Activated CD8-positive, alpha-beta memory T cell treated with anti-CD3 and anti-CD28 coated beads, Interleukin-2, amount 50 U/mL, for 24 hours (primary cell): ENCODE measurements around the gene MKRN2OS.

Experiments used
- DNase-seq: peaks from one replicate; pipeline ENCODE4 v3.0.0-alpha.2; 2020; ENCODE audit errors: extremely low read depth

MKRN2OS gene, protein sequence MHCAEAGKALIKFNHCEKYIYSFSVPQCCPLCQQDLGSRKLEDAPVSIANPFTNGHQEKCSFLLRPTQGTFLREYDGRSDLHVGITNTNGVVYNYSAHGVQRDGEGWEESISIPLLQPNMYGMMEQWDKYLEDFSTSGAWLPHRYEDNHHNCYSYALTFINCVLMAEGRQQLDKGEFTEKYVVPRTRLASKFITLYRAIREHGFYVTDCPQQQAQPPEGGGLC

DNA sequence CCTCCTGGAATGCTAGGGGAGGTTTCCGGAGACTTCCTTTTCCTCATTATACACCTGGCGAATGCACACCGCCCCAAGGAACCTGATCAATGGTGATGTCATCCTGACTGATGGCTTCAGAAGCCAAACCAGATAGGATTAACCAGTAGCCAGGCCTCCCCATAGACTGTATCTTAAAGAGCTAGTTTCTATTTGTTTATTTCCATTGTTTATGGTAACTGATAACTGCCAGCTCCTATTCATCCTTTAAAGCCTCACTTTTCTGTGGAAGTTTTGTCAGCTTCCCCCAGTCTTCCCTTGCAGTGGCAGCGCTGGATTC lies at the start of gene MKRN2OS:
MKRN2OS (minus strand) TSS at position 27 of the 319 bp plus-strand sequence. CDS start 35 bp downstream, outside the sequence.
- no peak for DNase-seq

DNA sequence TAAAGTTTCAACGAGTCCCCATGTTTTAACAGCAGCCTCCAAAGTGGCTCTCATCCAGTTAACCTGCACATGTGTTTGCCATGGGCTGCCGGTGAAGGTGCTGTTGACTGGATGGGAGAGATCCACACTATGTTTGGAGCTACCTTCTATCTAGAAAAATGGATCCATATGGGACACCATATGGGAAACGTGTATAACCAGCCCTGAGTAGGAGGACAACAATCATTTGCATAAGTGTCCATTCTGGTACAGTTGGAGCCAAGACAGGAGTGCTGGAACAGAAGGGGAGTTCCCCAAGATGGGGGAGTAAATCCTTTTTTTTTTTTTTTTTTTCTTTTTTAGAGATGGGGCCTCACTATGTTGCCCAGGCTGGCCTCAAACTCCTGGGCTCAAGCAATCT lies 48.2 kb upstream of the MKRN2OS start:
- no peak for DNase-seq

GRCh38 chr3:12591997-12592715 lies 46.9 kb upstream of the MKRN2OS start:
- no peak for DNase-seq

GRCh38 chr3:12591456-12591855 lies 46.2 kb upstream of the MKRN2OS start:
- DNase-seq: no peak

DNA sequence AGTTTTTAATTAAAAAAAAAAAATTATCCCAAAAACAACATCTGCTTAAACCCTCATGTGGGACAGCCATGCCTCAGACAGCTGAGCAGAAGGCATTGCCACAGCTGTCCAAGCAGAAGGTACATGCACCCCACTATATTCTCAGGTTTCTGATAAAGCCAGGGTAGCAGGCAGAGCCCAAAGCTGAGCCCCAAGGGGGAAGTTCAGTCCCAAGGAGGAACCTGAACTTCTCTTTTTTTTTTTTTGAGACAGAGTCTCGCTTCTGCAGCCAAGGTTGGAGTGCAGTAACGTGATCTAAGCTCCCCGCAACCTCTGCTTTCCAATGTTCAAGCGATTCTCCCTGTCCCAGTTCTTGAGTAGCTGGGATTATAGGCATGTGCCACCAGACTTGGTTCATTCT lies 44.8 kb upstream of the MKRN2OS start:
- DNase-seq: no peak

DNA sequence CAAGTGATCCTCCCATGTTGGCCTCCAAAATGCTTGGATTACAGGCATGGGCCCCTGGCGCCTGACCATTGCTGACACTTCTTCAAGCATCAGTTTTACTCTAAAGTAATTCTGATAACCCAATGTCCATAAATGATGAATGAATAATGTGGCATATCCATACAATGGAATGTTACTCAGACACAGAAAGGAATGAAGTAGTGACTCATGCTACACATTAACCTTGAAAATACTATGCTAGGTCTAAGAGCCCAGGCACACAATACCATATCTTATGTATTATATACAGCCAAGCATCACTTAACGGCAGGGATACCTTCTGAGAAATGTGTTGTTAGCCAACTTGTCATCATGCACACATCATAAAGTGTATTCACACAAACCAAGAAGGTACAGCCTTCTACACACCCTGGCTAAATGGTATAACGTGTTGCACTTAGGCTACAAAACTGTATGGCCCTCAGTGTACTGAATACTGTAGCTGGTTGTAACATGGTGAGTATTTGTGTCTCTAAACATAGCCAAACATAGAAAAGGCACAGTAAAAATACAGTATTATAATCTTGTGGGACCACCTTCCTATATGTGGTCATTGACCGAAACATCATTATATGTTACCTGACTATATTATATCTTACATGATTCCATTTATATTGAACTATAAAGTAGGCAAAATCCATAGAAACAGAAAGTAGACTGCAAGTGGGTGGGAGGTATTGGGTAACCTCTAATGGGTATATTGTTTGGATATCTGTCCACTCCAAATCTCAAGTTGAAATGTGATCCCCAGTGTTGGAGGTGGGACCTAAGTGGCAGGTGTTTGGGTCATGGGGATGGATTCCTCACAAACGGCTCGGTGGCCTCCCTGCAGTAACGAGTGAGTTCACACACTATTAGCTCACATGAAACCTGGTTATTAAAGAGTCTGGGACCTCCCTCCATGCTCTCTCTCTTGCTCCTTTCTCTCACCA lies 43.0 kb upstream of the MKRN2OS start:
- no peak for DNase-seq

- DNase-seq: no peak
These were observed 41.1 kb upstream of the MKRN2OS start for GRCh38 chr3:12586403-12586802.

DNA sequence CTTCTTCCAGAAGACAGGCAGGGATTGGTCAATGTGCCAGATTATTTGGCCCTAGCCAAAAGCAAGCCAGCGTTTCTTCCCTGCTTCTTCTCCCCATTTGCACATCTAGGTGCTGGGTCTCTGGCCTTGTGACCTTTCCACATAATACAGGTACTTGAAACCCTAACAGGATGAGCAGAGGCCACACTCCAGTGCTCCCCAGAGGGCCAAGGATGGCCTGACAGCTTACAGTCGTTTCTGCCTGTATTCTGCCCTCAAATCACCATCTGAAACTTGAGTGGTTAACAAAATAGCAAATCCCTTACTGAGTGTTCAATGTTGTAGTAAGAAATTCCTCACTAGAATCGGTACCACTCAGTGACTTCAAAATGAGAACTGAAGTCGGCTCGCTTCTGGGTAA lies 40.7 kb upstream of the MKRN2OS start:
- no peak for DNase-seq

DNA sequence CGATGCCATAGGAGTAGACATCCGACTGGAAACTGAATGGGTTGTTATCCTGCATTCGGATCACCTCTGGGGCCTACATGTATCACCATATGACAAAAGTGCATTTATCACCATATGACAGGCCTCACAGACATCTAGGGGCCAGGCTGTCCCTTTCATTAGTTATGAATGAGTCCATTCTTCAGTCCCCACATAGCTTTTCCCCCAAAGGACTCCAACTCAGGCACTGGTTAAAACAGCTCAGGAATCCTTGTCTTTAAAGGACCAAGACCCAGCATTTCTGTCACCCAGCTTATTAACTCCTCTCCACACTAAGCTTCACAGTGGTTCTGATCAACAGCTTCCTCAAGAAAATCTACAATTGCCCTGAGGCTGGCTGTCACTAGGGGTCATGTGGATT lies 39.9 kb upstream of the MKRN2OS start:
- no peak for DNase-seq

- no peak for DNase-seq
These were observed 38.8 kb upstream of the MKRN2OS start for GRCh38 chr3:12584083-12584482.

- DNase-seq: no peak
These were observed 38.0 kb upstream of the MKRN2OS start for GRCh38 chr3:12583280-12583679.

- DNase-seq: no peak
These were observed 37.4 kb upstream of the MKRN2OS start for GRCh38 chr3:12582730-12583129.

- DNase-seq: no peak
These were observed 34.6 kb upstream of the MKRN2OS start for GRCh38 chr3:12579905-12580304.

DNA sequence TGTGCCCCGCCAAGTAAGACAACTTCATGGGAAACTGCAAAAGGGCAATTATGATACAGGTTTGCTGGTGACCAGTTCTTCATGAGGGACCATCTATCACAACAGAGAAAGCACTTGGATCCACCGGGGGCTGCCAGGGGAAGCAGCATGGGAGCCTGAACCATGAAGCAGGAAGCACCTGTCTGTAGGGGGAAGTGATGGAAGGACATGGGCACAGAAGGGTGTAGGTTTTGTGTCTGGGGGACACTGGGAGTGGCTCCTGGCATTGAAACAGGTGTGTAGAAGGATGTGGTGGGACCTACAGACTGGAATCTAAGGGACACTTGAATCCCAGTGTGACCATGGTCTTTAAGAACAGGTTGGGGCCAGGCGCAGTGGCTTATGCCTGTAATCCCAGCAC lies 34.2 kb upstream of the MKRN2OS start:
- no peak for DNase-seq

DNA sequence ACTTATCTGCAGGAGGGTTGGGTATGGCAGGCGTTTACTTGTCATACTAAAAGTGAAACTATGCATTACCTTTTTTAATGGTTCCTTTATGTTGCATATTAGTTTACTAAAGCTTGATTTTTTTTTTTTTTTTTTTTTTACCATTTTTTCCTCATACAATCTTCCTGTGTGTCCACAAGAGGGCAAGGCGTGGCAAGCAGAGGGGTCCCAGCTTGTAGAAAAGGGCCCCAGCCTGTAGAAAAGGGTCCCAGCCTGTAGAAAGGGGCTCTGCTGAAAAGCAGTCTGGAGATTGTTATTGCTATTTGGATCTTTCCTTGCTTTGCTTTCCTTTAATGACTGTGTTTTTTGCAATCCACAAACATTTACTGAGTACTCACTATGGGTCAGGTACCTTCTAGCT lies 33.4 kb upstream of the MKRN2OS start:
- DNase-seq: no peak

GRCh38 chr3:12577379-12577778 lies 32.1 kb upstream of the MKRN2OS start:
- DNase-seq: no peak

DNA sequence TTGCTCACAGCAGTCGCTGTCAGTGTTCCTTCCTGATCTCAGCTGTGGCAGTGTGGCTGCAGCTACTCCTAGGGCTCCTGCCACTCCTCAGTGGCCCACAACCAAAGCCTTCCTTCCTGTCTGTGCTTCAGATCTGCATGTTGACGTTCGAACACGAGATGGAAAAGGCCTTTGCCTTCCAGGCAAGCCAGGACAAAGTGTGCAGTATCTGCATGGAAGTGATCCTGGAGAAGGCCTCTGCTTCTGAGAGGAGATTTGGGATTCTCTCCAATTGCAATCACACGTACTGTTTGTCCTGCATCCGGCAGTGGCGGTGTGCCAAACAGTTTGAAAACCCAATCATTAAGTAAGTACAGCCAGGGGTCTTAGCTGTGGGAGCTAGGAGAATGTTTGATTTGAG lies 29.4 kb upstream of the MKRN2OS start:
- no peak for DNase-seq

DNA sequence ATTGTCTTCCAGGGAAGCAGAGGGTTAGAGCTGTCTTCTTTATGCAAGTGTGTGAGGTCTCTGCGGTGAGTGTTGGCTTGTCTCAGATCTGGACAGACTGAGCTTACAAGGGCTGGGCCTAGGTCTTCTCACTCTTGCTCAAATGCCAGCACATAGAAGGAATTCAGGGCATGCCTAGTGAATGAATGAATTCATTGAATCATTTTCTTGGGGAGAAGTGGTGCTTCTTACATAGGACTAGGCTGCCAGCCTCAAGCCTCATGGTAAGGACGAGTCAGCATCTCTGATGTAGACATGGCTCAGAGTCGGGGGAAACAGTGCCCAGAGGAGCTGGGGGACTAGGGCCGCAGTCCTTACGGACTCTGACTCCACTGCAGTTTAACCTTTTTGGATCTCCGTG lies 28.8 kb upstream of the MKRN2OS start:
- DNase-seq: no peak

GRCh38 chr3:12571986-12572385 lies 26.7 kb upstream of the MKRN2OS start:
- no peak for DNase-seq

DNA sequence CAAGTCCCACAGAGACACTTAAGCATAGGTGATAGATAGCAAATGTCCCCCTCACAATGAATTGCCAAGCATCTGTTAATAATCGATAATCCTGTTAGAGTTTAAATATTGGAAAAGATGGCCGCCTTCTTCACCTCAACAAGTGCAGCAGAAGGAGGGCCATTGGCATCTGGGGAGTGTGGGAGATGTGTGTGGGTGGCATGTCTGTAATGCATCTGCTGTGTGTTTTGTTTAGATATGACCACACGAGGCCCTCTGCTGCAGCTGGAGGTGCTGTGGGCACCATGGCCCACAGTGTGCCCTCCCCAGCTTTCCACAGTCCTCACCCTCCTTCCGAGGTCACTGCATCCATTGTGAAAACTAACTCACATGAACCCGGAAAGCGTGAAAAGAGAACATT lies 24.5 kb upstream of the MKRN2OS start:
- DNase-seq: no peak

GRCh38 chr3:12568747-12569146 lies 23.4 kb upstream of the MKRN2OS start:
- DNase-seq: no peak

GRCh38 chr3:12566976-12567375 lies 21.7 kb upstream of the MKRN2OS start:
- no peak for DNase-seq

GRCh38 chr3:12562451-12562850 lies 17.2 kb upstream of the MKRN2OS start:
- DNase-seq: no peak
